ENCODE data around the gene SNX1.

- TF ChIP-seq CTCF (IDR thresholded peaks at IDR 0.05; ENCODE audit: insufficient read depth, low read depth, low read length) (no peak), EZH2 (IDR thresholded peaks at IDR 0.05; ENCODE audit: insufficient read depth, low read length) (no peak)
Measured at GRCh38 chr15:64138331-64138941, 42.7 kb downstream of the SNX1 start.

Measured in astrocyte (in vitro differentiated cells and primary cell).